LNCAP (cell line): Measurements from ENCODE around the gene GCKR.

ENCODE experiments used
- TF ChIP-seq, protein P1 (sequence below): fragments of 450-650 bp; IDR thresholded peaks from 2 replicates; pipeline ENCODE4 v1.5.1; 2017; ENCODE audit warnings: mild to moderate bottlenecking

GCKR gene

DNA sequence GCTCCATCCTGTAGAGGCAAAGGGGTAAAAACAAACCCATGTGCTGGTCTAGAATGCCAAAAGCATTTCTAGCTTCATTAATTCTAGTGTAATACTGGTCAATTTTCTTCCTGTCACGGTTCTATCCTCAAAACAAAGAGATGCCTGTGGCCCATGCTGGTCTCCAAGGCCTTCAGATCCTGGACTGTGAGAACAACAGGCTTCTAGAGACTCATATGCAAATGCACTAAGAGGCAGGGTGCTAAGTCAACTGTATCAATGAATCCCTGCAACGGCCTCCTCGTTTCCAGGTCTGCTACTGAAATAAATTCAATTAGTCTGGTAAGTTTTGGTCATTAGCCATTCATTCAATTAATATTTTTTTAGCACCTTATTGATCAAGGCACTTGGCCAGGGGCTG lies 11.1 kb upstream of the GCKR start:
- TF ChIP-seq, protein P1, sequence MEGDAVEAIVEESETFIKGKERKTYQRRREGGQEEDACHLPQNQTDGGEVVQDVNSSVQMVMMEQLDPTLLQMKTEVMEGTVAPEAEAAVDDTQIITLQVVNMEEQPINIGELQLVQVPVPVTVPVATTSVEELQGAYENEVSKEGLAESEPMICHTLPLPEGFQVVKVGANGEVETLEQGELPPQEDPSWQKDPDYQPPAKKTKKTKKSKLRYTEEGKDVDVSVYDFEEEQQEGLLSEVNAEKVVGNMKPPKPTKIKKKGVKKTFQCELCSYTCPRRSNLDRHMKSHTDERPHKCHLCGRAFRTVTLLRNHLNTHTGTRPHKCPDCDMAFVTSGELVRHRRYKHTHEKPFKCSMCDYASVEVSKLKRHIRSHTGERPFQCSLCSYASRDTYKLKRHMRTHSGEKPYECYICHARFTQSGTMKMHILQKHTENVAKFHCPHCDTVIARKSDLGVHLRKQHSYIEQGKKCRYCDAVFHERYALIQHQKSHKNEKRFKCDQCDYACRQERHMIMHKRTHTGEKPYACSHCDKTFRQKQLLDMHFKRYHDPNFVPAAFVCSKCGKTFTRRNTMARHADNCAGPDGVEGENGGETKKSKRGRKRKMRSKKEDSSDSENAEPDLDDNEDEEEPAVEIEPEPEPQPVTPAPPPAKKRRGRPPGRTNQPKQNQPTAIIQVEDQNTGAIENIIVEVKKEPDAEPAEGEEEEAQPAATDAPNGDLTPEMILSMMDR: no peak

DNA sequence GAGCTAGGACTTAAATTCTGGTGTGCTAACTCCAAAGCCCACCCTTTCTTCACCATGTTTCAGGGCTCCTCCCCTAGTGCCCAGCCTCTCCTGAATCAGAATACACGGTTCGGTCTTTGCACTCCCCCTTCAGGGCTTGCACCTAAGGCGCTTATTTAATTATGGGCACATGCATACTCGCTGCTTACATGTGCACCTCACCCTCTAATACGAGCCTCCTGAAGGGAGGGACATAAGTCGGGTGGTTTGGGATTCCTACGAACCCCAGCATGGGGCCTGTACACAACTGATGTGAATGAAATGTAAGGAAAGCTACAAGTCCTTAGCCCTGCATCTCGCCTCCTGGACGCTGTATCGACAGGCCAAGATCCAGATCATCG lies 7.5 kb upstream of the GCKR start:
- TF ChIP-seq, protein P1: no peak

DNA sequence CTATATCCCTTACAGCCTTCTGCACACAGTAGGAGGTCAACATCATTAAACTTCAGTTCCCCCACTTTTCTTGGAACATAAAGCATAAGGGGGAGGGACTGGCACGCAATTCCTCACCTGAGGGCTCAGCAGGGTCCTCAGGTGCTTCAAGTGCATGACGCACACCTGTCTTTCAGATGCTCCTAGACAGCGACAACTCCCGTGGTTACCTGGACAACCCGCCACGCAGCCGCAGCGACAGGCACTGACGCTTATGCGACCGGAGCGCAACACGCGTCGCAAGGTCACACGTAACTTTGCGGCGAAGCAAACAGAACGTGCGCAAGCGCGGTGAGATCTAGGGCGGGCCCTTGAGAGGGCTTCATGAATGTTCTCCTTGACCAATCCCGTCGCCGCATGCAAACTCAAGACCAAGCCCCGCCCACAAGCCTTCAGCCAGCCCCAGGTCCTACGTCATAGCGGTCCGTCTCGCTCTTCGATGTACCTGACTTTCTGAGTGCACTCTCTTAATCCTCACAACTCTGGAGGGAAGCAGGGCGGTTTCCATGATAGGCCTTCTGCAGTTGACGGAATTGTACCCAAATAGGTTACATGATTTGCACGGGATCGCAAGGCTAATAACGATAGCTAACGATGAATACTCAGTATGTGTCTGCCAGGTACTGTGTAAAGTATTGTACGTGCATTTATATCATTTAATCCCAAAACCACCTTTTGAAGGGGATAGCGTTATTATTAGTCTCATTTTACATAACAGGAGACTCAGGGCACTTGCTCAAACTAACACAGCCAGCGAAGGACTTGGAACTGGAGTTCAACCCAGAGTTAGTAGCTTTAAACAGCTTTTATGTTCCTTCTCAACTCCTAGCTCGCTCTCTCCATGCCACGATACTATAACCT lies 6.9 kb upstream of the GCKR start, which contains the start of gene IFT172:
Gene IFT172 (minus strand): TSS at position 246 of the 900 bp plus-strand sequence. CDS start 90 bp downstream, at position 156.
- TF ChIP-seq, protein P1: no peak

DNA sequence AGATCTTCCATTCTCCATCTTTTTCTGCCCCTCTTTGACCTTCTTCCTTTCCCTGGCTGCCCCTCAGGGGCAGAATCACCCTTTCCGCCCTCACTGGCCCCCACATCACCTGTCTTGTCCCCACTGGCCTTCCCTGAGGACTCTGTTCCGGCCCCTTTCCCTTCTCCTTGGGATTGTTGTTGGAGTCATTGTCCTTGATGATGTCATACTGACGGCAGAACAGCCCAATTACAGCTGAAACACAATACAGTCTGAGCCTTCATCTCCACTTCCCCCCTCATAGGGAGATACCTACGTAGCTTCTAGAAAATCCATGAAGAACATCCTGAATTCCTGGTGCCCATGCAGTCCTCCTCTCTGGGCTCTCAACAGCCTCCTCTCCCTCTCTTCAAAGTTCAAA lies 4.1 kb upstream of the GCKR start:
- TF ChIP-seq, protein P1: no peak

DNA sequence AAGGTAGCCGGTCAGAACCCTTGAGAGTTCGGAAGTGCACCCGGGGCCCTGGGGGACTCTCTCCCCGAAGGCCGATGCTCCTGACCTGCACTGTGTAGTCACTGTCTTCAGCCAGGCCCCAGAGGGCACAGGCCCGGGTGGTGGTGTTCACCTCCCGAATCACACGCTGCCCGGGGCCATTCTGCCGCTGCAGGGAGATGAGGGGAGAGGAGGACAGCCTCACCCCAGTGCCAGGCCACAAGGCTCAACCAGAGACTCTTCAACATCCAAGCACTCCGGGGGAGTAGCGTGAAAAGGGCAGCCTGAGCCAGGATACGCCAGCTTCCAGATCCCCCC lies 2.7 kb upstream of the GCKR start:
- TF ChIP-seq, protein P1: no peak

DNA sequence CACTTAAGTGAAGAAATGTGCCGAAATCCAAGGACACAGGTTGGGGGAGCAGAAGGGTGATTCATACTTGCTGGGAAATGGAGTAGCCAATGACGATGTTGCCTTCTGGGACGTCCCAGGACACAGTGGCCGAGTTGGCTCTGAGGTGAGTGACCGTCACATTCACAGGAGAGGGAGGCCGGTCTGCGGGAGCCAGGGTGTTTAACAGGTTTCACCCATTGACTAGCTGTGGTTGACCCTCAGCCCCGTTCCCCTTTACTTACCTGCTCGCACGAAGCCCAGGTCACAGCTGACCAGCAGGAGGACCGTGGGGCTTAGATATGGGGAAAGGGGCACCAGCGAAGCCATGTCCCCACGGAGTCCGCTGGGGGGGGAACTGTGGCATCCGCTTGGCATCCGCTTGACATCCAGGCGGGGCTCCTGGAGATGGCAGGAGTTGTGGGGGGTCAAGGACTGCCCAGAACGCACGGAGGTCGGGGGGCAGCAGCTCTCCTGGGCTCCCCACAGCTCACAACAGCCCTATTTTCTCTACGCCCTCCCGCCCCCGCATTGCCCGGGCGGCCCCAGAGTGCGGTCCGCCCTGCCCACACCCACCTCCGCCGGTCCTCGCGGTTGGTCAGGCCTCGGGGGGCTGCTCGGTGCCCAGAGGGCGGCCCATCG lies 2.2 kb upstream of the GCKR start:
- TF ChIP-seq, protein P1: no peak

DNA sequence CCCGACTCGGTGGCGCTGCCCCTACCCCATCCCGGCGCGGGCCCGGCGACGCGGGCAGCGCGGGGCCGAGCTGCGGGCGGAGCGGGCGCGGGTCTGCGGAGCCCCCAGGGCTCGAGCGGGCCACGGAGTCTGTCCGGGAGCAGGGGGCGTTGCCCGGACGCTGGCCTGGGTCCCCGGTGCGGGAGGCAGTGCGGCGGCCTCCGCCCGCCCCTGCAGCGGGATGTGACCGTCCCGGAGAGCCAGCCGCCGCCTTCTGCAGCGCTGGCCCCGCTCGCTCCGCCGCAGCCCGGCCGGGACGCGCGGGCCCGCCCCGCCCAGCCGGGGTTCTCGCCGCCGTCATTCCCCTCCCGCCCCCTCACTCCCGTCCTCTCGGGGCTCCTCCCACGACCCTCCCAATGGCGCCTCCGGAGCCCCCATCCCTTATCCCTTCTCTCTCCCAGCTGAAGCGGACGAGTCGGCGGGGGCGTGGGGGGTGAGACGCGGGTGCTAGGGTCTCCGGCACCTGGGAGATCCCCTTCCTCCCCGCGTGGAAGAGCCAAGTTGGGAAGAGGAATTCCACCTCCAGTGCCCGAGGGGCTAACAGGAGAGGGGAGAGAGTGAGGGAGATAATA lies 1.6 kb upstream of the GCKR start, which contains the start of gene FNDC4:
Gene FNDC4 (minus strand): TSS at position 257 of the 611 bp plus-strand sequence. CDS start 521 bp downstream, outside the sequence.
- TF ChIP-seq, protein P1: no peak
